GM19025 (cell line): ENCODE data around the gene WRAP73.
"Not testable (repeated sequence)": the region's sequence is repeated elsewhere in the genome, so short reads cannot be mapped to it uniquely, and the experiment has no call there.

Experiments used
- ATAC-seq: cut with Tn5 transposase; IDR thresholded peaks from one replicate; pipeline ENCODE4 v1.9.1; 2021; ENCODE audit warnings: mild to moderate bottlenecking, low read depth, moderate library complexity; ENCODE audit not compliant: unreplicated experiment

The WRAP73 gene

GRCh38 chr1:3601743-3602142 is 48.2 kb downstream of the WRAP73 start:
- no peak for ATAC-seq

GRCh38 chr1:3600354-3600753 is 49.5 kb downstream of the WRAP73 start:
- no peak for ATAC-seq

- ATAC-seq, result no peak
Observed at GRCh38 chr1:3599816-3600215, 50.1 kb downstream of the WRAP73 start.

- ATAC-seq, result no peak
Observed at GRCh38 chr1:3599286-3599811, 50.6 kb downstream of the WRAP73 start.

- ATAC-seq, result no peak
Observed at GRCh38 chr1:3598522-3599285, 51.2 kb downstream of the WRAP73 start.

GRCh38 chr1:3598051-3598491 is 51.8 kb downstream of the WRAP73 start:
- ATAC-seq, result no peak

- ATAC-seq, result no peak
Observed at GRCh38 chr1:3597599-3597964, 52.3 kb downstream of the WRAP73 start.

- no peak for ATAC-seq
Observed at GRCh38 chr1:3596663-3597598, 53.0 kb downstream of the WRAP73 start.

GRCh38 chr1:3595949-3596348 is 54.0 kb downstream of the WRAP73 start:
- ATAC-seq, result no peak

- ATAC-seq, result no peak
Observed at GRCh38 chr1:3594706-3595377, 55.1 kb downstream of the WRAP73 start.

- ATAC-seq, result no peak
Observed at GRCh38 chr1:3593745-3594144, 56.2 kb downstream of the WRAP73 start.

GRCh38 chr1:3593334-3593733 is 56.6 kb downstream of the WRAP73 start:
- no peak for ATAC-seq

GRCh38 chr1:3590951-3591865 is 58.7 kb downstream of the WRAP73 start:
- ATAC-seq, result no peak

- no peak for ATAC-seq
Observed at GRCh38 chr1:3590139-3590763, 59.7 kb downstream of the WRAP73 start.

GRCh38 chr1:3588395-3588794 is 61.5 kb downstream of the WRAP73 start:
- ATAC-seq, result no peak

GRCh38 chr1:3586986-3587759 is 62.7 kb downstream of the WRAP73 start:
- ATAC-seq, result no peak

- no peak for ATAC-seq
Observed at GRCh38 chr1:3585940-3586568, 63.8 kb downstream of the WRAP73 start.

- not testable (repeated sequence) for ATAC-seq
Observed at GRCh38 chr1:3585353-3585868, 64.5 kb downstream of the WRAP73 start.
